Measurements from ENCODE around the gene TBC1D3E.
"Not testable (repeated sequence)": the region's sequence is repeated elsewhere in the genome, so short reads cannot be mapped to it uniquely, and the experiment has no call there.

TBC1D3E gene

DNA sequence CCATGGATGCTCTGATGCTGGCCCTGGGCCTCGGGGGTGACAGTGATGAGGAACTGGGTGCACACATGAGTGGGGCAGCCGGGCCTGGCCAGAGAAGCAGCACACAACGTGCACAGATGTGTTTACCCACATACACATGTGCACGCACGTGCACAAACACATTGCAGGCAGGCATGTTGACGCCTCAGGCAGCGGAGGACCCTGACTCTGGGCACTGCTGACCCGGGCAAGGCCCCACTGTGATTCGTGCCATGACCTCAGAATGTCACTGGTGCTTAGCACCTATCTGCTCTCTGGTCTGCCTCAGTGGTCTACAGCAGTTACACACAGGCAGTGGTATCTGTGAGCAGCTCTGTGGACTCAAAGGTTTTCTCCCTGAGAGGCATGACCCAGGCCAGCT is at the start of gene TBC1D3E:
Gene TBC1D3E, plus strand, starts transcription at position 301 of the 400 bp plus-strand sequence. CDS start 1,545 bp downstream, outside the sequence.
- not testable (repeated sequence) for DNase-seq

DNA sequence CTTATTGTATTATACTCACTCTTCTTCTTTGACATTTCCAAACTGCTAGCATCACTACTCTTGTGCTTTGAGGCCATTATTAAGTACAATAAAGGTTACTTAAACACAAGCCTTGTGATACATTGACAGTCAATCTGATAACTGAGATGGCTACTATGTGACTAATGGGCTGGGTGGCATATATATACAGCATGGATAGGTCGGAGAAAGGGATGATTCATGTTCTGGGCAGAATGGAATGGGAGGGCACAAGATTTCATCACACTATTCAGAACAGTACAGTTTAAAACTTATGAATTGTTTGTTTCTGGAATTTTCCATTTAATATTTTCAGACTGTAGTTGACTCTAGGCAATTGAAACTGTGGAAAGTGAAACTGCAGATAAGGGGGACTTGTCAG is 40.4 kb upstream of the TBC1D3E start:
- not testable (repeated sequence) for DNase-seq

- not testable (repeated sequence) for DNase-seq
Observed at GRCh38 chr17:38088120-38088519, 39.6 kb upstream of the TBC1D3E start.

DNA sequence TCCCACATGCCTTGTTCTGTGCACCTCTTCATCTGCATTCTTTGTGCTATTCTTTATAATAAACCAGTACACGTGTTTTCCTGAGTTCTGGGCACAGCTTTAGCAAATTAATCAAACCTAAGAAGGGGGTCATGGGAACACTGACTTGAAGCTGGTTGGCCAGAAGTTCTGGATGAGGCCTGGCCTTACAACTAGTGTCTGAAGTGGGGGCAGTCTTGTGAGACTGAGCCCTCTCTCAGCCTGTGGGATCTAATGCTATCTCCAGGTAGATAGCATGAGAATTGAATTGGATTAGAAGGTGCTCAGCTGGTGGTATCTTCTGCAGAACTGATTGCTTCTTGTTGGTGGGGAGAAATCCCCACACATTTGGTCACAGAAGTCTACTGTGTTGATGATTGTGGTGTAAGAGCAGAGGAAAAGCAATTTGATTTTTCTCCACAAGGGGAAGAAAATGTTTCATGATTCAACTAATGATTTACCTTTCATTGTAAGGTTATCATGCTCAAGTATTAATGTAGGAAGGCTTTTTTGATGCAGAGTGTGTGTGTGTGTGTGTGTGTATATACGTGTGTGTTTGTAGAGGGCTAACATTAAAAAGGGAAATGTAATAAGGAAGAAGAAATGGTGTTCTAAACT is 33.6 kb upstream of the TBC1D3E start:
- not testable (repeated sequence) for DNase-seq

DNA sequence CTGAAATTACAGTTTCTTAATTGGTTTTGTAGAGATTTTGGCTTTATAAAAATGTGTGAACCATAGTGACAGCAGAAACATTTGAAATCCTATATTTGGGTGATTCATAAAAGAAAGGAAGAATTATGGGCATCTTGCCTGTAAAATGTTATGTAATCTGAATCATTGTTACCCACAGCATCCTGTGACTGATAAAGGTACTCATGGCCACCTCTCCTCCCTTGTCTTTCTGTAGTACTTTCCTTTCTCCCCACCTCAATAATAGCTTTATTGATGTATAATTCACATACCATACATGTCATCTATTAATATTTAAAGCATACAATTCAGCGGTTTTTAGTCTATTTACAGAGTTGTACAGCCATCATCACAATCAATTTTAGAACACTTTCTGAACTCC is 28.5 kb upstream of the TBC1D3E start:
- not testable (repeated sequence) for DNase-seq

DNA sequence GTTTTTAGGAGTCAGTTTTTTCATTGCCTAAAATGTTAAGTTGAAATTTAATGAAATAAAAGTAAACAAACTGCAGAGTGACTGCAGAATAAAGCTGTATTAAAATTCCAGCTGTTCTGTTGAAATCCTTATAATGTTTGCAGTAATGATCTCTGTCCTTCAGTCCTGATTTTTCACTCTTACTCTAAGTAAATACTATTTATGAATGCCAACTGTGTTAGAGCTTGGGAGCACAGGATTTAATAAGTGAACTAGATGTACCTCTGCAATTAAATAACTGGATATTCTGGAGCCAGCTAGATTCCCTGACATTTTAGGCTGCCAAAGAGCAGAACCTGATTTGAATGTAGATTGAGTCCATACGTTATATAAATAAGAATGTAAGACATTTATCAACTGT is 7.9 kb upstream of the TBC1D3E start:
- DNase-seq = not testable (repeated sequence)

- DNase-seq = not testable (repeated sequence)
Observed at GRCh38 chr17:38134860-38135259, 7.1 kb downstream of the TBC1D3E start.

Data from eye (tissue), 1 donor.